HG03558 (cell line): Measurements from ENCODE around the gene RPIA.
"Not testable (repeated sequence)": the region's sequence is repeated elsewhere in the genome, so short reads cannot be mapped to it uniquely, and the experiment has no call there.

Experiments used
- ATAC-seq: cut with Tn5 transposase; IDR thresholded peaks from one replicate; pipeline ENCODE4 v1.9.1; 2021; ENCODE audit warnings: moderate number of reproducible peaks; ENCODE audit not compliant: unreplicated experiment; ENCODE audit errors: extremely low read depth

The RPIA gene

GRCh38 chr2:88765154-88765888, 73.8 kb downstream of the RPIA start:
- no peak for ATAC-seq

DNA sequence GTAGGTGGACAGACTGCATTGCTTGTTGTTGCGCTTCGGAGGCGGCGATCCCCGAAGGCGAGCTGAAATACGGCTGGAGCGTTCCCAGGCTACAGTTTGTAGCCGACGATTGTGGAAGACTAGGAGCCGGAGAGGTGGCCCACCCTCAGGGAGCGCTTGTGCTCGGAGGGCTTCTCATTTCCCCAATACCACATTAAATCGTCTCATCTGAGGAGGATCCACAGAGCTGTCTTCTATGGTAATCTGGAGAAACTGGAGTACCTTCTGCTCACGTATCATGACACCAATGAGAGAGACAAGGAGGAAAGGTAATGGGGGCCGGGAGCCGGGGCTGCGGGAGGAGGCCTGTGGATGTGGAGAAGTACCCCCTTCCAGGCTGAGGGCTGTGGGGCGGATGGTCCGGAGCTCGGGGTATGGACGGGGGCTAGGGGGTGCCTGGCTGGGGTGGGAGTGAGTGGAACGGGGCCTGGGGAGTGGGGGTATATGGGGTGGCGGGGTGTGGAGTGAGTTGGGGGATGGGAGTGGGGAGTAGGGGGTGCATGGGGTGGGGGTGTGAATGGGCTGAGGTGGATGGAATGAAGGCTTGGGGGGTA, 74.5 kb downstream of the RPIA start:
- ATAC-seq: not testable (repeated sequence)

- ATAC-seq: no peak
These were observed 78.5 kb downstream of the RPIA start for GRCh38 chr2:88770016-88770415.

- ATAC-seq: not testable (repeated sequence)
These were observed 82.0 kb downstream of the RPIA start for GRCh38 chr2:88773233-88774028.

GRCh38 chr2:88789213-88789612, 97.7 kb downstream of the RPIA start:
- not testable (repeated sequence) for ATAC-seq

DNA sequence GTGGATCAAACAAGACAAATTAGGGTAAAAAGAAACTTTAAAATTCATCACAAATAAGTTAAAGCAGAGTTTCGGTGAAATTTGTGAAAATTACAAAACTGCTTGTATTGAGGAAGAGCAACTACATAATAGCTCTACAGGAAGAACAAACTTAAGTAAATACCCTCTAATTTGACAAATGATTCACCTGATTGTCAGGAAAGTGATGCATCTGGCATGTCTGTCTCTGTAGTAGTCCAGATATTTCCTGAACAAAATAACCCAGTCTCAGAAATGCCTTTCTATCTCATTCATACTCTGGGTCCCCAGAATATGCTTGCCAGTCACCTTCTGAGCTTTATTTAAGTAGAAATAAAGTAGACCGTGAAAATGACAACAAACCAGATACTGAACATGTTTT, 104.5 kb downstream of the RPIA start:
- not testable (repeated sequence) for ATAC-seq

DNA sequence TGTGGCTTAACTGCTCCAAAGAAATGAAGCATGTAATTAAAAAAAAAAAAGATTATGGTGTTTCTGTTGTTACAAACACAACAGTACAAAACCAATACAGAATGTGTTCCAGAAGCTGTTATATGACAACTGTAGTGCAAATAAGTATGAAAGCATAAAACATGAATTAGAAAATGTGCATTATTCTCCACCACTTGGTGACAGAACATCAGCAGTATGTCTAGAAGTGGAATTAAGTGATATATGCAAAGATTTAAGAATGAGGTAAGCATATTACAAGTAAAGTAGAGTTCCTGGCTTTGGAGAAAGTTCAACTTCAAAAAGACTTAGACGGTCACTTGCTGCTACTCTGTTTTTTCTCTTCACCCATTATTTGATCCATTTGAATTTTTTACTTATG, 105.0 kb downstream of the RPIA start:
- not testable (repeated sequence) for ATAC-seq

- ATAC-seq: not testable (repeated sequence)
These were observed 105.7 kb downstream of the RPIA start for GRCh38 chr2:88797164-88797563.
